ENCODE data around the gene MAN2B2. TPM values are rescaled to one million over a fixed set of nuclear protein-coding genes. Genes with fewer than 3 reads are reported as not detected.
A peak's percentile ranks its signal among the peaks of the same experiment; 100 is the strongest.

The MAN2B2 gene
- polyA plus RNA-seq (2013): 14.5 and 15.1 TPM in 2 replicates

DNA sequence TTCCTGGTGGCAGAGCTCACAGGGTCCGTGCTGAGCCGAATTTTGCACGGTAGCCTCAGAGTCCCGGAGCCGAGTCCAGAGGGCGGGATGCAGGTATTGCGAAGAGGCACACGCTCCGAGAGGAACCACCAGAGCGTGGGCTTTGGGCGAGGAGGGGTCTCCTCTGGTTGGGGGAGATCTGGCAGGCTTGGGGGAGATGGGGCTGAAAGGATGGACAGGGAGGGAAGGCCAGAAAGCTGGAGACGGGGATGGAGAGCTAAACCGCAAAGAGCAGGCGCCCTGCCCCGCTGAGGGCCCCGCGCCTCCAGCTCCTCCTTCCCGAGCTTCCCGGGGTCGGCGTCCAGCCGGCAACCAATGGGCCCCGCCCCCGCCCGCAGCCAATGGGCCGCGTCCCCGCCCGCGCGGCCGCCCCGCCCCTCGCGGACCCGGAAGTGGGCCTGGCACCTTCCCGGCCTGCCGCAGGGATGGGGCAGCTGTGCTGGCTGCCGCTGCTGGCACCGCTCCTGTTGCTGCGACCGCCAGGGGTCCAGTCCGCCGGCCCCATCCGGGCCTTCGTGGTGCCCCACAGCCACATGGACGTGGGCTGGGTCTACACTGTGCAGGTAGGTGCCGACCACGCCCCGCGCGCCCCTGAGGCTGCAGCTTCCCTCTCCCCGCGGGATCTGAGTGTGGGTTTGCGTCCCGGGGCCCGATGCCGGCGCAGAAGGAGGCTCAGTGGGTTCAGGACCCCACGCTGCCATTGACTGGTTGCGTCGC, at the start of gene MAN2B2:
TSS of gene MAN2B2 (plus strand) at position 443 of the 756 bp plus-strand sequence. CDS start at position 465, 22 bp downstream.
- H3K4me2 ChIP-seq (ENCODE audit: low read length): peak within 1 kb of the TSS; percentile 99
- peaks cover 8 to 23% of the 10 kb centered on the region in 2 experiments for H3K36me3 ChIP-seq (ENCODE audit: control insufficient read depth in 1 of 2, insufficient read depth in 2 of 2, low read length in 2 of 2)
- peaks cover 8% of the 10 kb centered on the region for H3K9me3 ChIP-seq (ENCODE audit: insufficient read depth, low read depth, low read length)
- peaks cover 7 to 9% of the 10 kb centered on the region in 2 experiments for H3K4me1 ChIP-seq (ENCODE audit: control insufficient read depth in 1 of 2, insufficient read depth in 2 of 2, low read length in 2 of 2)
- H4K12ac ChIP-seq (ENCODE audit: low read depth, low read length): peak within 1 kb of the TSS; percentile 93
- H3K4ac ChIP-seq (ENCODE audit: low read depth, low read length): peak within 1 kb of the TSS; percentile 55
- DNase-seq: peak; percentile 73 to 89
- no peaks in the 10 kb centered on the region for H3K27me3 ChIP-seq (ENCODE audit: insufficient read depth, low read length)
- peak within 1 kb of the TSS; percentile 88 for H3K4me3 ChIP-seq (ENCODE audit: low read depth, low read length)
- peak within 1 kb of the TSS; percentile 79 for H3K9ac ChIP-seq (ENCODE audit: low read length)
- no peak within 1 kb of the TSS for H3K23ac ChIP-seq (ENCODE audit: low read length)
- peaks cover 3% of the 10 kb centered on the region for H3K79me2 ChIP-seq (ENCODE audit: control insufficient read depth, insufficient read depth, low read length, poor library complexity)
- peaks cover 3% of the 10 kb centered on the region for H3K79me1 ChIP-seq (ENCODE audit: low read length)
- no peak within 1 kb of the TSS for H2AK5ac ChIP-seq (ENCODE audit: low read length)
- no peak within 1 kb of the TSS for H2BK12ac ChIP-seq (ENCODE audit: low read length)
- peak within 1 kb of the TSS; percentile 85 for H4K91ac ChIP-seq (ENCODE audit: low read depth, low read length)
- peak within 1 kb of the TSS; percentile 74 for H3K14ac ChIP-seq (ENCODE audit: low read length)
- H2BK120ac ChIP-seq (ENCODE audit: insufficient read depth, low read length, poor library complexity): peak within 1 kb of the TSS; percentile 59
- no CpG with 5 or more reads among the region's 62 CpGs for WGBS (ENCODE audit: extremely low coverage, insufficient coverage, insufficient read length)
- H2BK5ac ChIP-seq (ENCODE audit: low read depth, low read length, poor library complexity): no peak within 1 kb of the TSS
- peak within 1 kb of the TSS; percentile 96 for H4K8ac ChIP-seq (ENCODE audit: low read depth, low read length)
- H3K27ac ChIP-seq (ENCODE audit: low read depth, low read length): no peak within 1 kb of the TSS
- peak within 1 kb of the TSS; percentile 92 for H3K18ac ChIP-seq (ENCODE audit: low read length)
- H2AFZ ChIP-seq (ENCODE audit: insufficient read depth, low read length, poor library complexity): peak within 1 kb of the TSS; percentile 94

DNA sequence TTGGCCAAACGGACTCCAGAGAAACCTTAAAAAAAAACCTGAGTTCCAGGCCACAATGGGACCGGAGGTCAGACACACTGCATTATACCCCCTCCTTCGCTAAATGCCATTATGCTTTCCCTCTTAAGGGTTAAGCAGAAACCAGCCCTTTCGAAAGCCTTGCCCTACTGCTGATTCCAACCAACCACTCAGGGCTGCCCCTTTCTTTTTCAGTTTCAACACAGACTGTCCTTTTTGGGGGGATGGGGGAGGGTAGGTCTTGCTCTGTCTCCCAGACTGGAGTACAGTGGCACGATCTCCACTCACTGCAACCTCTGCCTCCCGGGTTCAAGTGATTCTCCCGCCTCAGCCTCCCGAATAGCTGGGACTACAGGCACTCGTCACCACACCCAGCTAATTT, 49.5 kb upstream of the MAN2B2 start:
- Histone ChIP-seq H3K23ac (ENCODE audit: low read length) (no peak overlapping the region), H3K79me1 (ENCODE audit: low read length) (no peaks in the 10 kb centered on the region), H3K4me3 (ENCODE audit: low read depth, low read length) (no peak overlapping the region), H3K4me2 (ENCODE audit: low read length) (no peak overlapping the region), H3K27me3 (ENCODE audit: insufficient read depth, low read length) (no peaks in the 10 kb centered on the region), H2AFZ (ENCODE audit: insufficient read depth, low read length, poor library complexity) (no peak overlapping the region), H2BK120ac (ENCODE audit: insufficient read depth, low read length, poor library complexity) (no peak overlapping the region), H3K79me2 (ENCODE audit: control insufficient read depth, insufficient read depth, low read length, poor library complexity) (no peaks in the 10 kb centered on the region), H2AK5ac (ENCODE audit: low read length) (no peak overlapping the region), H3K9me3 (ENCODE audit: insufficient read depth, low read depth, low read length) (no peaks in the 10 kb centered on the region), H3K14ac (ENCODE audit: low read length) (no peak overlapping the region), H3K27ac (ENCODE audit: low read depth, low read length) (no peak overlapping the region), H3K9ac (ENCODE audit: low read length) (no peak overlapping the region), H4K12ac (ENCODE audit: low read depth, low read length) (no peak overlapping the region), H2BK12ac (ENCODE audit: low read length) (no peak overlapping the region), H2BK5ac (ENCODE audit: low read depth, low read length, poor library complexity) (no peak overlapping the region), H3K36me3 (ENCODE audit: control insufficient read depth in 1 of 2, insufficient read depth in 2 of 2, low read length in 2 of 2) (no peaks in the 10 kb centered on the region), H3K18ac (ENCODE audit: low read length) (no peak overlapping the region), H4K8ac (ENCODE audit: low read depth, low read length) (no peak overlapping the region), H3K4me1 (ENCODE audit: control insufficient read depth in 1 of 2, insufficient read depth in 2 of 2, low read length in 2 of 2) (no peaks in the 10 kb centered on the region), H4K91ac (ENCODE audit: low read depth, low read length) (no peak overlapping the region), H3K4ac (ENCODE audit: low read depth, low read length) (no peak overlapping the region)
- no peak for DNase-seq
- whole genome bisulfite sequencing (ENCODE audit: extremely low coverage, insufficient coverage, insufficient read length): no CpG with 5 or more reads among the region's 9 CpGs

GRCh38 chr4:6526156-6526555, 48.8 kb upstream of the MAN2B2 start:
- Histone ChIP-seq H2AFZ (ENCODE audit: insufficient read depth, low read length, poor library complexity) (no peak overlapping the region), H3K23ac (ENCODE audit: low read length) (no peak overlapping the region), H3K4me1 (ENCODE audit: control insufficient read depth in 1 of 2, insufficient read depth in 2 of 2, low read length in 2 of 2) (no peaks in the 10 kb centered on the region), H3K36me3 (ENCODE audit: control insufficient read depth in 1 of 2, insufficient read depth in 2 of 2, low read length in 2 of 2) (no peaks in the 10 kb centered on the region), H3K4me3 (ENCODE audit: low read depth, low read length) (no peak overlapping the region), H2BK120ac (ENCODE audit: insufficient read depth, low read length, poor library complexity) (no peak overlapping the region), H4K8ac (ENCODE audit: low read depth, low read length) (no peak overlapping the region), H3K79me2 (ENCODE audit: control insufficient read depth, insufficient read depth, low read length, poor library complexity) (no peaks in the 10 kb centered on the region), H3K18ac (ENCODE audit: low read length) (no peak overlapping the region), H4K91ac (ENCODE audit: low read depth, low read length) (no peak overlapping the region), H3K4ac (ENCODE audit: low read depth, low read length) (no peak overlapping the region), H3K79me1 (ENCODE audit: low read length) (no peaks in the 10 kb centered on the region), H3K9ac (ENCODE audit: low read length) (no peak overlapping the region), H3K4me2 (ENCODE audit: low read length) (no peak overlapping the region), H3K9me3 (ENCODE audit: insufficient read depth, low read depth, low read length) (no peaks in the 10 kb centered on the region), H4K12ac (ENCODE audit: low read depth, low read length) (no peak overlapping the region), H3K14ac (ENCODE audit: low read length) (no peak overlapping the region), H3K27ac (ENCODE audit: low read depth, low read length) (no peak overlapping the region), H2AK5ac (ENCODE audit: low read length) (no peak overlapping the region), H3K27me3 (ENCODE audit: insufficient read depth, low read length) (no peaks in the 10 kb centered on the region), H2BK5ac (ENCODE audit: low read depth, low read length, poor library complexity) (no peak overlapping the region), H2BK12ac (ENCODE audit: low read length) (no peak overlapping the region)
- WGBS (ENCODE audit: extremely low coverage, insufficient coverage, insufficient read length): no CpG with 5 or more reads among the region's 5 CpGs
- no peak for DNase-seq

GRCh38 chr4:6526671-6527091, 48.3 kb upstream of the MAN2B2 start:
- H3K14ac ChIP-seq (ENCODE audit: low read length): no peak overlapping the region
- no peak overlapping the region for H2BK120ac ChIP-seq (ENCODE audit: insufficient read depth, low read length, poor library complexity)
- H2AK5ac ChIP-seq (ENCODE audit: low read length): no peak overlapping the region
- no peak overlapping the region for H3K4me2 ChIP-seq (ENCODE audit: low read length)
- H3K23ac ChIP-seq (ENCODE audit: low read length): no peak overlapping the region
- H3K4ac ChIP-seq (ENCODE audit: low read depth, low read length): no peak overlapping the region
- H3K27me3 ChIP-seq (ENCODE audit: insufficient read depth, low read length): no peaks in the 10 kb centered on the region
- H4K8ac ChIP-seq (ENCODE audit: low read depth, low read length): no peak overlapping the region
- no peaks in the 10 kb centered on the region for H3K79me1 ChIP-seq (ENCODE audit: low read length)
- no peaks in the 10 kb centered on the region for H3K4me1 ChIP-seq (ENCODE audit: control insufficient read depth in 1 of 2, insufficient read depth in 2 of 2, low read length in 2 of 2)
- no peak overlapping the region for H2AFZ ChIP-seq (ENCODE audit: insufficient read depth, low read length, poor library complexity)
- H4K12ac ChIP-seq (ENCODE audit: low read depth, low read length): no peak overlapping the region
- no peak overlapping the region for H4K91ac ChIP-seq (ENCODE audit: low read depth, low read length)
- no CpG with 5 or more reads among the region's 9 CpGs for WGBS (ENCODE audit: extremely low coverage, insufficient coverage, insufficient read length)
- H3K4me3 ChIP-seq (ENCODE audit: low read depth, low read length): no peak overlapping the region
- H3K79me2 ChIP-seq (ENCODE audit: control insufficient read depth, insufficient read depth, low read length, poor library complexity): no peaks in the 10 kb centered on the region
- no peak for DNase-seq
- H3K27ac ChIP-seq (ENCODE audit: low read depth, low read length): no peak overlapping the region
- no peaks in the 10 kb centered on the region for H3K36me3 ChIP-seq (ENCODE audit: control insufficient read depth in 1 of 2, insufficient read depth in 2 of 2, low read length in 2 of 2)
- no peaks in the 10 kb centered on the region for H3K9me3 ChIP-seq (ENCODE audit: insufficient read depth, low read depth, low read length)
- no peak overlapping the region for H2BK5ac ChIP-seq (ENCODE audit: low read depth, low read length, poor library complexity)
- no peak overlapping the region for H2BK12ac ChIP-seq (ENCODE audit: low read length)
- H3K18ac ChIP-seq (ENCODE audit: low read length): no peak overlapping the region
- H3K9ac ChIP-seq (ENCODE audit: low read length): no peak overlapping the region
